Panc1 (cell line): ENCODE measurements around the gene LRRFIP1. TPM values are rescaled to one million over a fixed set of nuclear protein-coding genes. Genes with fewer than 3 reads are reported as not detected.

Source experiments
- ATAC-seq: fragments of 200-7000 bp; cut with Tn5 transposase; 2 replicates; pipeline ENCODE4 v1.9.1; 2020; ENCODE audit warnings: mild to moderate bottlenecking, moderate library complexity
- BruUV-seq: library from RNA; stranded (reverse); fragments of 400-500 nt; replicated peaks from 2 replicates; lab custom pipeline; 2021; lab: Mats Ljungman, UMichigan
- CTCF ChIA-PET: fragments of 300-600 bp; sonication (Branson Sonifier 250); formaldehyde crosslinking; loops from one replicate; lab custom pipeline; 2022; ENCODE audit warnings: antibody characterized with exemption; lab: Charles Lee
- POLR2A ChIA-PET: fragments of 300-600 bp; sonication (Branson Sonifier 250); formaldehyde crosslinking; loops from one replicate; lab custom pipeline; 2022; ENCODE audit warnings: antibody characterized with exemption; lab: Charles Lee
- DNase-seq: peaks from one replicate; pipeline ENCODE4 v3.0.0-alpha.2; 2010; ENCODE audit warnings: low read depth, low spot score
- H3K27ac ChIP-seq: 2 replicates; pipeline ENCODE4 v1.5.1; 2011; ENCODE audit warnings: mild to moderate bottlenecking, low read length, inconsistent platforms
- H3K27me3 ChIP-seq: fragments of 200-500 bp; sonication (Bioruptor generic); 2 replicates; pipeline ENCODE4 v1.6.0; 2014; ENCODE audit warnings: low read length, inconsistent platforms; ENCODE audit not compliant: control insufficient read depth, insufficient read depth
- H3K36me3 ChIP-seq: fragments of 200-500 bp; sonication (Bioruptor generic); 2 replicates; pipeline ENCODE4 v1.5.1; 2014; ENCODE audit warnings: inconsistent platforms, mild to moderate bottlenecking, low read length, moderate library complexity; ENCODE audit not compliant: control insufficient read depth, insufficient read depth
- H3K4me1 ChIP-seq: 2 replicates; pipeline ENCODE4 v1.5.1; 2011; ENCODE audit warnings: inconsistent platforms, mild to moderate bottlenecking, low read length, moderate library complexity; ENCODE audit not compliant: control insufficient read depth, insufficient read depth
- H3K4me3 ChIP-seq, 2 experiments: 2 replicates each; pipeline ENCODE4 v1.5.1; 2011 to 2012; ENCODE audit warnings: low read depth in 2 of 2, low read length in 2 of 2, mild to moderate bottlenecking in 2 of 2, inconsistent platforms in 1 of 2, moderate library complexity in 1 of 2
- H3K9me3 ChIP-seq: fragments of 200-500 bp; sonication (Bioruptor generic); 2 replicates; pipeline ENCODE4 v1.5.1; 2014; ENCODE audit warnings: low read depth, mild to moderate bottlenecking, inconsistent platforms, low read length, moderate library complexity; ENCODE audit not compliant: control insufficient read depth, insufficient read depth
- CTCF ChIP-seq: fragments of 450-650 bp; IDR thresholded peaks from 2 replicates; pipeline ENCODE4 v1.5.1; 2017; ENCODE audit warnings: mild to moderate bottlenecking
- POLR2AphosphoS5 ChIP-seq: IDR thresholded peaks from 2 replicates; pipeline ENCODE4 v1.6.1; 2012; ENCODE audit warnings: mild to moderate bottlenecking, low read depth, low read length, moderate library complexity
- REST ChIP-seq, 2 experiments: IDR thresholded peaks; 2 replicates each; pipeline ENCODE4 v1.6.1; 2011 to 2012; ENCODE audit warnings: low read depth in 2 of 2, control low read depth in 1 of 2, low read length in 1 of 2, mild to moderate bottlenecking in 1 of 2, moderate library complexity in 1 of 2; ENCODE audit not compliant: insufficient read depth in 1 of 2
- SIN3A ChIP-seq: IDR thresholded peaks from 2 replicates; pipeline ENCODE4 v1.6.1; 2012; ENCODE audit warnings: low read depth, mild to moderate bottlenecking, low read length, moderate library complexity, borderline replicate concordance; ENCODE audit not compliant: insufficient read depth
- TCF7L2 ChIP-seq: IDR thresholded peaks from 2 replicates; pipeline ENCODE4 v1.6.1; 2011; ENCODE audit warnings: mild to moderate bottlenecking, low read depth, low read length, inconsistent platforms
- in situ Hi-C: cut with HindIII; loops from 2 replicates; pipeline ENCODE4 v1.10.0; 2016; ENCODE audit warnings: low sequenced_read_pairs, low pct_unique_long_range_greater_than_20kb
- intact Hi-C: fragments of 100-400 bp; cut with micrococcal nuclease; formaldehyde crosslinking; loops from one replicate; pipeline ENCODE4 v1.10.0; 2022; ENCODE audit not compliant: unreplicated experiment
- total RNA-seq: library from RNA; stranded (reverse); gene quantifications from one replicate; pipeline ENCODE4 v1.2.1, GENCODE V29; 2021; ENCODE audit not compliant: unreplicated experiment

LRRFIP1 gene
- total RNA-seq, 1 experiment from 2014 or later = 121 TPM

GRCh38 chr2:237596520-237597195 lies 30.7 kb upstream of the LRRFIP1 start:
- POLR2A ChIA-PET = no interaction called here
- no peaks in the 10 kb centered on the region for H3K9me3 ChIP-seq
- H3K27me3 ChIP-seq = no peaks in the 10 kb centered on the region
- H3K27ac ChIP-seq = peak overlapping the region; percentile 46; the same call in 1 of the 2 replicates
- intact Hi-C loops (loop anchor here (10.0 kb wide), 1 partner anchor 148 kb away; no protein-coding TSS in a partner anchor), in situ Hi-C loops (no loop called here)
- no TSS peak for BruUV-seq
- CTCF ChIA-PET = interaction anchor here (0.6 kb wide), 1 partner anchor 95 kb away, joined by 3 read pairs; no protein-coding TSS in a partner anchor
- H3K36me3 ChIP-seq = no peaks in the 10 kb centered on the region
- ATAC-seq = no peak
- TF ChIP-seq POLR2AphosphoS5 (no peak), REST (IDR thresholded peaks at IDR 0.05; ENCODE audit: insufficient read depth in 1 of 2, low read depth in 2 of 2, low read length in 1 of 2) (no peak), TCF7L2 (no peak), CTCF (no peak), SIN3A (no peak)
- no peak overlapping the region for H3K4me3 ChIP-seq
- H3K4me1 ChIP-seq = peaks cover 27% of the 10 kb centered on the region
- no peak for DNase-seq

- ChIA-PET POLR2A (no interaction called here), CTCF (interaction anchor here (0.6 kb wide), 1 partner anchor 94 kb away, joined by 3 read pairs; no protein-coding TSS in a partner anchor)
- H3K36me3 ChIP-seq = no peaks in the 10 kb centered on the region
- H3K4me3 ChIP-seq = no peak overlapping the region
- intact Hi-C loops = loop anchor here (10.0 kb wide), 1 partner anchor 147 kb away; no protein-coding TSS in a partner anchor
- no peaks in the 10 kb centered on the region for H3K9me3 ChIP-seq
- no TSS peak for BruUV-seq
- TF ChIP-seq CTCF (no peak), SIN3A (no peak), REST (IDR thresholded peaks at IDR 0.05; ENCODE audit: insufficient read depth in 1 of 2, low read depth in 2 of 2, low read length in 1 of 2) (no peak), TCF7L2 (no peak), POLR2AphosphoS5 (no peak)
- no peak for ATAC-seq
- in situ Hi-C loops = no loop called here
- peak overlapping the region; percentile 46; the same call in 1 of the 2 replicates for H3K27ac ChIP-seq
- H3K4me1 ChIP-seq = peaks cover 27% of the 10 kb centered on the region
- H3K27me3 ChIP-seq = no peaks in the 10 kb centered on the region
- no peak for DNase-seq
These were observed 29.9 kb upstream of the LRRFIP1 start for GRCh38 chr2:237597196-237598145.
